K562 (cell line): ENCODE data around the gene HDAC6. TPM values are rescaled to one million over a fixed set of nuclear protein-coding genes. Genes with fewer than 3 reads are reported as not detected.

Source experiments
- ATAC-seq: fragments of 200-7000 bp; cut with Tn5 transposase; 3 replicates; pipeline ENCODE4 v1.9.1; 2020; ENCODE audit warnings: moderate library complexity
- BruUV-seq: library from RNA; stranded (reverse); fragments of 400-500 nt; replicated peaks from 2 replicates; lab custom pipeline; 2021; lab: Mats Ljungman, UMichigan
- CTCF ChIA-PET: fragments of 300-600 bp; formaldehyde crosslinking; extraction: SDS; loops from one replicate; lab custom pipeline; 2021; ENCODE audit warnings: low intra/inter-chr PET ratio; lab: Yijun Ruan, JAX
- POLR2A ChIA-PET: fragments of 300-600, 350-650 bp; sonication (Branson Sonifier 250); formaldehyde crosslinking; extraction: SDS; loops from one replicate; lab custom pipeline; 2021; ENCODE audit warnings: antibody characterized with exemption, inconsistent platforms; lab: Yijun Ruan, JAX
- DNase-seq, 4 experiments: peaks; one replicate each; pipeline versions ENCODE4 v3.0.0 to v3.0.0-alpha.2; 2011 to 2018; ENCODE audit warnings: low spot score in 3 of 4, mixed read lengths in 3 of 4; ENCODE audit errors: extremely low read depth in 1 of 4
- FAIRE-seq: peaks from 2 replicates; lab custom pipeline; 2011; peaks lifted over from hg19 to GRCh38; lab: Jason Lieb, UNC
- H2AFZ ChIP-seq: 2 replicates; pipeline ENCODE4 v1.6.0; 2011; ENCODE audit warnings: low read depth, low read length, control low read depth, inconsistent platforms
- H3K27ac ChIP-seq: fragments of 200-600 bp; 3 replicates; pipeline ENCODE4 v1.8.0; 2011; ENCODE audit warnings: low read depth, mild to moderate bottlenecking, control low read depth, inconsistent platforms, low read length, moderate library complexity, mixed read lengths; ENCODE audit errors: extremely low read depth
- H3K27me3 ChIP-seq, 2 experiments: fragments of 300-600 bp in 1 of 2; 2 replicates in 1 of 2; 3 replicates in 1 of 2; pipeline versions ENCODE4 v1.6.0 to v1.8.0; 2011; ENCODE audit warnings: inconsistent platforms in 2 of 2, low read length in 2 of 2, mild to moderate bottlenecking in 1 of 2, mixed read lengths in 1 of 2, moderate library complexity in 1 of 2; ENCODE audit not compliant: control insufficient read depth in 2 of 2, insufficient read depth in 2 of 2
- H3K36me3 ChIP-seq: fragments of 300-600 bp; 3 replicates; pipeline ENCODE4 v1.8.0; 2011; ENCODE audit warnings: mild to moderate bottlenecking, low read length, inconsistent platforms; ENCODE audit not compliant: control insufficient read depth, insufficient read depth
- H3K4me1 ChIP-seq, 2 experiments: fragments of 200-600 bp in 1 of 2; replicated peaks in 1 of 2; 2 replicates in 1 of 2; 3 replicates in 1 of 2; pipeline versions ENCODE4 v1.5.1 to v1.8.0; 2011; ENCODE audit warnings: inconsistent platforms in 2 of 2, low read length in 2 of 2, mild to moderate bottlenecking in 1 of 2, mixed read lengths in 1 of 2, moderate library complexity in 1 of 2; ENCODE audit not compliant: control insufficient read depth in 2 of 2, insufficient read depth in 2 of 2
- H3K4me2 ChIP-seq: 2 replicates; pipeline ENCODE4 v1.6.1; 2011; ENCODE audit warnings: low read length, control low read depth, inconsistent platforms, mixed read lengths; ENCODE audit not compliant: insufficient read depth
- H3K4me3 ChIP-seq: fragments of 200-600 bp; sonication (generic), shearing (Covaris generic); 2 replicates; pipeline ENCODE4 v1.5.1; 2016; ENCODE audit warnings: control low read depth, inconsistent platforms
- H3K79me2 ChIP-seq: fragments of 200-600 bp; 3 replicates; pipeline ENCODE4 v1.8.0; 2011; ENCODE audit warnings: low read length, inconsistent platforms; ENCODE audit not compliant: control insufficient read depth, insufficient read depth
- H3K9ac ChIP-seq, 2 experiments: 2 replicates each; pipeline versions ENCODE4 v1.6.0 to v1.6.1; 2011; ENCODE audit warnings: low read depth in 2 of 2, low read length in 2 of 2, control low read depth in 1 of 2, inconsistent platforms in 1 of 2, mild to moderate bottlenecking in 1 of 2, mixed read lengths in 1 of 2; ENCODE audit not compliant: insufficient read depth in 1 of 2
- H3K9me1 ChIP-seq: one replicate; pipeline ENCODE4 v1.6.0; 2011; ENCODE audit warnings: inconsistent platforms, mild to moderate bottlenecking, low read length, moderate library complexity; ENCODE audit not compliant: control insufficient read depth, insufficient read depth
- H3K9me3 ChIP-seq: replicated peaks from 2 replicates; pipeline ENCODE4 v1.5.1; 2011; ENCODE audit warnings: low read depth, low read length, inconsistent platforms; ENCODE audit not compliant: control insufficient read depth, insufficient read depth
- H4K20me1 ChIP-seq: replicated peaks from 2 replicates; pipeline ENCODE4 v1.6.1; 2011; ENCODE audit warnings: low read length, inconsistent platforms, mixed read lengths; ENCODE audit not compliant: control insufficient read depth, insufficient read depth
- BCOR ChIP-seq: fragments of 450-650 bp; IDR thresholded peaks from 2 replicates; pipeline ENCODE4 v1.6.1; 2016
- CBX3 ChIP-seq, 2 experiments: IDR thresholded peaks; 1 replicate in 1 of 2; 2 replicates in 1 of 2; pipeline ENCODE4 v1.6.1; 2012; ENCODE audit warnings: inconsistent platforms in 2 of 2, low read length in 2 of 2, borderline replicate concordance in 1 of 2, control low read depth in 1 of 2
- JUNB ChIP-seq: fragments of 450-650 bp; formaldehyde crosslinking; conservative IDR thresholded peaks from 2 replicates; pipeline ENCODE4 v1.4.0; 2020; ENCODE audit warnings: mild to moderate bottlenecking
- KAT8 ChIP-seq: fragments of 450-650 bp; IDR thresholded peaks from 2 replicates; pipeline ENCODE4 v1.6.1; 2016; ENCODE audit warnings: low read depth, mild to moderate bottlenecking
- MCM2 ChIP-seq: fragments of 450-650 bp; IDR thresholded peaks from 2 replicates; pipeline ENCODE4 v1.6.1; 2017; ENCODE audit warnings: low read depth, mild to moderate bottlenecking
- MCM7 ChIP-seq, 2 experiments: fragments of 450-650 bp; IDR thresholded peaks; 2 replicates each; pipeline ENCODE4 v1.6.1; 2016 to 2018
- MYC ChIP-seq, 2 experiments: fragments of 250-450 bp in 1 of 2; sonication (Bioruptor Pico) in 1 of 2; IDR thresholded peaks; 2 replicates each; pipeline versions ENCODE4 v1.5.1 to v1.6.1; 2012 to 2021; ENCODE audit warnings: low read depth in 2 of 2, borderline replicate concordance in 1 of 2, improper control_type of control experiment in 1 of 2, low read length in 1 of 2, mild to moderate bottlenecking in 1 of 2, moderate library complexity in 1 of 2
- NFE2 ChIP-seq: IDR thresholded peaks from 2 replicates; pipeline ENCODE4 v1.6.1; 2014; ENCODE audit warnings: antibody characterized with exemption, low read depth
- SMARCC2 ChIP-seq: fragments of 450-650 bp; IDR thresholded peaks from 2 replicates; pipeline ENCODE4 v1.6.1; 2017; ENCODE audit warnings: antibody characterized with exemption, moderate library complexity, mild to moderate bottlenecking, low read depth
- STAT5A ChIP-seq: IDR thresholded peaks from 2 replicates; pipeline ENCODE4 v1.6.1; 2012; ENCODE audit warnings: low read length, inconsistent platforms, borderline replicate concordance
- TAF1 ChIP-seq: IDR thresholded peaks from 2 replicates; pipeline ENCODE4 v1.6.1; 2011; ENCODE audit warnings: mild to moderate bottlenecking, low read length, moderate library complexity; ENCODE audit not compliant: insufficient read depth, control insufficient read depth, severe bottlenecking; ENCODE audit errors: extremely low read depth
- TEAD2 ChIP-seq: fragments of 450-650 bp; IDR thresholded peaks from 2 replicates; pipeline ENCODE4 v1.6.1; 2016; ENCODE audit warnings: missing genetic modification characterization, control low read depth, missing compliant biosample characterization
- ZNF511 ChIP-seq: sonication (generic); formaldehyde crosslinking; IDR thresholded peaks from 2 replicates; pipeline ENCODE4 v1.8.0; 2022; ENCODE audit warnings: mild to moderate bottlenecking, missing genetic modification reagents
- ZNF561 ChIP-seq: fragments of 450-650 bp; formaldehyde crosslinking; conservative IDR thresholded peaks from 2 replicates; pipeline ENCODE4 v1.4.0; 2020; ENCODE audit warnings: mild to moderate bottlenecking, moderate library complexity
- ZNF695 ChIP-seq: fragments of 450-650 bp; formaldehyde crosslinking; IDR thresholded peaks from 2 replicates; pipeline ENCODE4 v1.4.0; 2020; ENCODE audit warnings: mild to moderate bottlenecking, moderate library complexity
- WGBS: fragments of 100-300 bp; shearing (Covaris generic); methylation state at CpG from one replicate; pipeline ENCODE4 v1.1.6; 2016; ENCODE audit warnings: low coverage, mixed read lengths; ENCODE audit not compliant: insufficient coverage; ENCODE audit errors: missing lambda C conversion rate; 5-methylcytosine and 5-hydroxymethylcytosine counted together
- in situ Hi-C: fragments of 300-500 bp; cut with MboI; formaldehyde crosslinking; loops from 4 replicates; pipeline ENCODE4 v1.15.0; 2018; ENCODE audit warnings: inconsistent platforms, mixed read lengths
- intact Hi-C: fragments of 100-400 bp; cut with micrococcal nuclease; formaldehyde crosslinking; loops from 2 replicates; pipeline ENCODE4 v1.14.2; 2022
- polyA plus RNA-seq, 8 experiments: library from polyadenylated mRNA; depleted of rRNA in 4 of 8; stranded (reverse) in 5 of 8; unstranded in 3 of 8; fragments of >200 nt; fragmentation: Nextera tagmentation in 2 of 8; fragmentation: Illumina TruSeq in 1 of 8; extraction: Ambion mirVana in 2 of 8; extraction: Trizol in 1 of 8; gene quantifications; 2 replicates each; pipeline versions ENCODE4 v1.2.1 to v1.2.3, GENCODE V29; 2011 to 2014; ENCODE audit warnings: inconsistent platforms in 1 of 8, missing spikeins in 1 of 8
- total RNA-seq, 7 experiments: library from RNA; depleted of rRNA in 6 of 7; stranded (reverse); fragments of >200 nt in 6 of 7; fragmentation: Illumina TruSeq in 2 of 7; extraction: Trizol in 2 of 7; gene quantifications; 2 replicates each; pipeline versions ENCODE4 v1.2.1 to v1.2.3, GENCODE V29; 2011 to 2021; ENCODE audit warnings: low replicate concordance in 1 of 7
- TF ChIP-seq, protein P1 (sequence below): fragments of 250-450 bp; sonication (Bioruptor Pico); IDR thresholded peaks from 2 replicates; pipeline ENCODE4 v1.4.0; 2020

HDAC6 gene
- total and polyA plus RNA-seq, 9 of the 15 experiments (the other 6 are each of a cell fraction or from before 2014, with no cell fraction given), result 29.9 to 101 (median 71.2) TPM

DNA sequence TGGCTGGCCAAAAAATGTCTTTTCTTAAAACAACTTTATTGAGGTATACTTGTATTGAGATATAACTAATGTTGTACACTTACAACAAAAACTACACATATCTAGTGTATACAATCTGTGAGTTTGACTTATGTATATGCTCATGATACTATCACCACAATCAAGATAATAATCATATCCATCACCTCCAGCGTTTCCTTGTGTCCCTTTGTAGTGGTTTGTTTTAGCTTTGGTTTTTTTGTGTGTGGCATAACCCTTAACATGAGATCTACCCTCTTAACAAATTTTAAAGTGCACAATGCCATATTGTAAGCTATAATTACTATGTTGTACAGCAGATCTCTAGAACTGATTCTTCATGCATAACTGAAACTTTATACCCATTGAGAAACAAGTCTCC is 47.0 kb downstream of the HDAC6 start (continued):
- no peak for TF ChIP-seq CBX3 (IDR thresholded peaks at IDR 0.05; ENCODE audit: borderline replicate concordance in 1 of 2, low read length in 2 of 2)
- TF ChIP-seq, all 486 proteins: peak for 0

- ATAC-seq, result no peak
- Histone ChIP-seq H3K4me3 (no peak overlapping the region), H3K9me1 (no peaks in the 10 kb centered on the region), H3K27me3 (no peaks in the 10 kb centered on the region), H3K4me1 (no peaks in the 10 kb centered on the region; a peak in 1 of 5 replicates), H2AFZ (no peak overlapping the region), H3K4me2 (no peak overlapping the region), H3K79me2 (no peaks in the 10 kb centered on the region), H3K27ac (no peak overlapping the region), H3K36me3 (no peaks in the 10 kb centered on the region), H3K9ac (no peak overlapping the region)
- ChIA-PET CTCF (no interaction called here), POLR2A (interaction anchor here (0.6 to 0.8 kb wide), 3 partner anchors 15 to 755 kb away, joined by 3 read pairs; no protein-coding TSS in a partner anchor)
- no peak for FAIRE-seq
- no TSS peak for BruUV-seq
- DNase-seq, result no peak
- intact Hi-C loops, result no loop called here
- in situ Hi-C loops, result no loop called here
- TF ChIP-seq, protein P1, sequence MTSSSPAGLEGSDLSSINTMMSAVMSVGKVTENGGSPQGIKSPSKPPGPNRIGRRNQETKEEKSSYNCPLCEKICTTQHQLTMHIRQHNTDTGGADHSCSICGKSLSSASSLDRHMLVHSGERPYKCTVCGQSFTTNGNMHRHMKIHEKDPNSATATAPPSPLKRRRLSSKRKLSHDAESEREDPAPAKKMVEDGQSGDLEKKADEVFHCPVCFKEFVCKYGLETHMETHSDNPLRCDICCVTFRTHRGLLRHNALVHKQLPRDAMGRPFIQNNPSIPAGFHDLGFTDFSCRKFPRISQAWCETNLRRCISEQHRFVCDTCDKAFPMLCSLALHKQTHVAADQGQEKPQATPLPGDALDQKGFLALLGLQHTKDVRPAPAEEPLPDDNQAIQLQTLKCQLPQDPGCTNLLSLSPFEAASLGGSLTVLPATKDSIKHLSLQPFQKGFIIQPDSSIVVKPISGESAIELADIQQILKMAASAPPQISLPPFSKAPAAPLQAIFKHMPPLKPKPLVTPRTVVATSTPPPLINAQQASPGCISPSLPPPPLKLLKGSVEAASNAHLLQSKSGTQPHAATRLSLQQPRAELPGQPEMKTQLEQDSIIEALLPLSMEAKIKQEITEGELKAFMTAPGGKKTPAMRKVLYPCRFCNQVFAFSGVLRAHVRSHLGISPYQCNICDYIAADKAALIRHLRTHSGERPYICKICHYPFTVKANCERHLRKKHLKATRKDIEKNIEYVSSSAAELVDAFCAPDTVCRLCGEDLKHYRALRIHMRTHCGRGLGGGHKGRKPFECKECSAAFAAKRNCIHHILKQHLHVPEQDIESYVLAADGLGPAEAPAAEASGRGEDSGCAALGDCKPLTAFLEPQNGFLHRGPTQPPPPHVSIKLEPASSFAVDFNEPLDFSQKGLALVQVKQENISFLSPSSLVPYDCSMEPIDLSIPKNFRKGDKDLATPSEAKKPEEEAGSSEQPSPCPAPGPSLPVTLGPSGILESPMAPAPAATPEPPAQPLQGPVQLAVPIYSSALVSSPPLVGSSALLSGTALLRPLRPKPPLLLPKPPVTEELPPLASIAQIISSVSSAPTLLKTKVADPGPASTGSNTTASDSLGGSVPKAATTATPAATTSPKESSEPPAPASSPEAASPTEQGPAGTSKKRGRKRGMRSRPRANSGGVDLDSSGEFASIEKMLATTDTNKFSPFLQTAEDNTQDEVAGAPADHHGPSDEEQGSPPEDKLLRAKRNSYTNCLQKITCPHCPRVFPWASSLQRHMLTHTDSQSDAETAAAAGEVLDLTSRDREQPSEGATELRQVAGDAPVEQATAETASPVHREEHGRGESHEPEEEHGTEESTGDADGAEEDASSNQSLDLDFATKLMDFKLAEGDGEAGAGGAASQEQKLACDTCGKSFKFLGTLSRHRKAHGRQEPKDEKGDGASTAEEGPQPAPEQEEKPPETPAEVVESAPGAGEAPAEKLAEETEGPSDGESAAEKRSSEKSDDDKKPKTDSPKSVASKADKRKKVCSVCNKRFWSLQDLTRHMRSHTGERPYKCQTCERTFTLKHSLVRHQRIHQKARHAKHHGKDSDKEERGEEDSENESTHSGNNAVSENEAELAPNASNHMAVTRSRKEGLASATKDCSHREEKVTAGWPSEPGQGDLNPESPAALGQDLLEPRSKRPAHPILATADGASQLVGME (CRISPR knock-in tag), result no peak
- no peak for TF ChIP-seq STAT5A
- TF ChIP-seq TAF1, result no peak
- TF ChIP-seq MCM7 (IDR thresholded peaks at IDR 0.05), result no peak
- TF ChIP-seq BCOR, result no peak
- no peak for TF ChIP-seq MYC (IDR thresholded peaks at IDR 0.05; ENCODE audit: low read depth, low read length)
- no peak for TF ChIP-seq MYC (CRISPR knock-in tag; IDR thresholded peaks at IDR 0.05; ENCODE audit: borderline replicate concordance, low read depth)
- TF ChIP-seq ZNF561 (CRISPR knock-in tag), result no peak
- TF ChIP-seq NFE2, result no peak
- no peak for TF ChIP-seq KAT8
- TF ChIP-seq TEAD2 (tag), result no peak
- TF ChIP-seq ZNF511 (CRISPR knock-in tag), result no peak
- no peak for TF ChIP-seq SMARCC2
- no peak for TF ChIP-seq JUNB (CRISPR knock-in tag)
- no peak for TF ChIP-seq MCM2
- no peak for TF ChIP-seq ZNF695 (CRISPR knock-in tag)
- TF ChIP-seq, all 486 proteins: peak for 0
- WGBS, result 54% methylated on average over 3 of the region's 7 CpGs
- Histone ChIP-seq H4K20me1 (no peaks in the 10 kb centered on the region), H3K9me3 (peaks cover 6% of the 10 kb centered on the region; the same call in 1 of the 2 replicates)
Observed at GRCh38 chrX:48852857-48853256, 51.0 kb downstream of the HDAC6 start.
